Measurements from ENCODE around the gene KCNF1.

KCNF1 gene

GRCh38 chr2:10911291-10912075 lies at the start of gene KCNF1:
TSS of gene KCNF1 (plus strand) at chr2:10911934. CDS start at chr2:10912427, 493 bp downstream.
- no peak for DNase-seq (ENCODE audit: low spot score)

- DNase-seq (ENCODE audit: low spot score), result no peak
Observed at GRCh38 chr2:10862330-10862729, 49.4 kb upstream of the KCNF1 start.

- DNase-seq (ENCODE audit: low spot score), result no peak
Observed at GRCh38 chr2:10863047-10863446, 48.7 kb upstream of the KCNF1 start.

- DNase-seq (ENCODE audit: low spot score), result no peak
Observed at GRCh38 chr2:10863837-10864236, 47.9 kb upstream of the KCNF1 start.

- DNase-seq (ENCODE audit: low spot score), result no peak
Observed at GRCh38 chr2:10864251-10864650, 47.5 kb upstream of the KCNF1 start.

- no peak for DNase-seq (ENCODE audit: low spot score)
Observed at GRCh38 chr2:10864861-10865636, 46.7 kb upstream of the KCNF1 start.

- DNase-seq (ENCODE audit: low spot score), result no peak
Observed at GRCh38 chr2:10865841-10866240, 45.9 kb upstream of the KCNF1 start.

GRCh38 chr2:10867692-10868420 lies 43.9 kb upstream of the KCNF1 start:
- DNase-seq (ENCODE audit: low spot score), result no peak

- no peak for DNase-seq (ENCODE audit: low spot score)
Observed at GRCh38 chr2:10868465-10869314, 43.0 kb upstream of the KCNF1 start.

- DNase-seq (ENCODE audit: low spot score), result no peak
Observed at GRCh38 chr2:10871978-10872377, 39.8 kb upstream of the KCNF1 start.

GRCh38 chr2:10873171-10873570 lies 38.6 kb upstream of the KCNF1 start:
- DNase-seq (ENCODE audit: low spot score), result no peak

GRCh38 chr2:10873790-10874437 lies 37.8 kb upstream of the KCNF1 start:
- DNase-seq (ENCODE audit: low spot score), result no peak

GRCh38 chr2:10875126-10875525 lies 36.6 kb upstream of the KCNF1 start:
- DNase-seq (ENCODE audit: low spot score), result no peak

- DNase-seq (ENCODE audit: low spot score), result no peak
Observed at GRCh38 chr2:10876394-10876793, 35.3 kb upstream of the KCNF1 start.

GRCh38 chr2:10876963-10877362 lies 34.8 kb upstream of the KCNF1 start:
- no peak for DNase-seq (ENCODE audit: low spot score)

GRCh38 chr2:10877651-10878111 lies 34.1 kb upstream of the KCNF1 start:
- DNase-seq (ENCODE audit: low spot score), result no peak

GRCh38 chr2:10878268-10878915 lies 33.3 kb upstream of the KCNF1 start:
- DNase-seq (ENCODE audit: low spot score), result no peak

- no peak for DNase-seq (ENCODE audit: low spot score)
Observed at GRCh38 chr2:10879159-10879558, 32.6 kb upstream of the KCNF1 start.

- no peak for DNase-seq (ENCODE audit: low spot score)
Observed at GRCh38 chr2:10879624-10880585, 31.8 kb upstream of the KCNF1 start.
